CD1c-positive myeloid dendritic cell (primary cell): ENCODE results near the gene LPCAT4.
"Not testable (repeated sequence)": the region's sequence is repeated elsewhere in the genome, so short reads cannot be mapped to it uniquely, and the experiment has no call there.

Experiments used
- DNase-seq: peaks from one replicate; pipeline ENCODE4 v3.0.0-alpha.2; 2016; ENCODE audit errors: extremely low spot score

The LPCAT4 gene, protein sequence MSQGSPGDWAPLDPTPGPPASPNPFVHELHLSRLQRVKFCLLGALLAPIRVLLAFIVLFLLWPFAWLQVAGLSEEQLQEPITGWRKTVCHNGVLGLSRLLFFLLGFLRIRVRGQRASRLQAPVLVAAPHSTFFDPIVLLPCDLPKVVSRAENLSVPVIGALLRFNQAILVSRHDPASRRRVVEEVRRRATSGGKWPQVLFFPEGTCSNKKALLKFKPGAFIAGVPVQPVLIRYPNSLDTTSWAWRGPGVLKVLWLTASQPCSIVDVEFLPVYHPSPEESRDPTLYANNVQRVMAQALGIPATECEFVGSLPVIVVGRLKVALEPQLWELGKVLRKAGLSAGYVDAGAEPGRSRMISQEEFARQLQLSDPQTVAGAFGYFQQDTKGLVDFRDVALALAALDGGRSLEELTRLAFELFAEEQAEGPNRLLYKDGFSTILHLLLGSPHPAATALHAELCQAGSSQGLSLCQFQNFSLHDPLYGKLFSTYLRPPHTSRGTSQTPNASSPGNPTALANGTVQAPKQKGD

GRCh38 chr15:34367101-34368081 lies at the start of gene LPCAT4:
TSS of gene LPCAT4 (minus strand) at chr15:34367196. CDS start at chr15:34367100, 96 bp downstream.
- DNase-seq = peak; percentile 92

- not testable (repeated sequence) for DNase-seq
Measured at GRCh38 chr15:34409511-34409910, 42.5 kb upstream of the LPCAT4 start.

- DNase-seq = not testable (repeated sequence)
Measured at GRCh38 chr15:34408973-34409372, 42.0 kb upstream of the LPCAT4 start.

GRCh38 chr15:34403899-34404298 lies 36.9 kb upstream of the LPCAT4 start:
- DNase-seq = not testable (repeated sequence)

- DNase-seq = not testable (repeated sequence)
Measured at GRCh38 chr15:34403160-34403598, 36.2 kb upstream of the LPCAT4 start.

GRCh38 chr15:34397637-34398259 lies 30.8 kb upstream of the LPCAT4 start:
- not testable (repeated sequence) for DNase-seq

GRCh38 chr15:34392981-34393380 lies 26.0 kb upstream of the LPCAT4 start:
- not testable (repeated sequence) for DNase-seq

GRCh38 chr15:34389594-34390086 lies 22.6 kb upstream of the LPCAT4 start:
- not testable (repeated sequence) for DNase-seq

DNA sequence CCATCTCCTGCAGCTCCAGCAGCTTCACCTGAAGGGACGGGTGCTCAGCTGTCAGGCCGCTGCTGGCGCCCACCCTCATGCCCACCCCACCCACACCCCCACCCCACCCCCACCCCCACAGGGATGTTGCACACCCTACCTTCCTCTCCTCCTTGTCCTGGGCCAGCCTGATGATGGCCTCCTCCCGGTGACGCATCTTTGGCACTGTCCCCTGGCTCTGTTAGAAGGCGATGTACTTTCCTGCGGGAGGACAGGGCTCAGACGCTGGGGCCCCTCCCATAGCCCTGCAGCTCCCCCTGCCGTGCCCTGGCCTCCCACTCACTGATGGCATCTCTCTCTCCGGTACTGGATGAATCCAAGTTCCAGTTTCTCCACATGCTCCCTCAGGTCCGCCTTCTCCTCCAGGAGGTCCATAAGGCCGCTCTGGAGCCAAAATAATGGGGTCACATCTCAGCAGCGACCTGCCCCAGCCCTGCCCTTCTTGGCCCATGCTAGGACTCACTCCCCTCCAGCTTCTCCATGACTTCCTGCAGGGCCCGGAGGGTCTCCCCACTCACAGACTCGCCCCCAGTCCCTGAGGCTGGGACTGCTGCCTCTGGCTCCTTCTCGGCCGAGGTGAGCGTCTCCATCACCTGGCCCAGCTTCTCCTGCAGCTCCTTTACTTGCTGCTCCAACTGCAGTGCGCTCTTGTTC lies 15.0 kb upstream of the LPCAT4 start:
- DNase-seq = not testable (repeated sequence)

DNA sequence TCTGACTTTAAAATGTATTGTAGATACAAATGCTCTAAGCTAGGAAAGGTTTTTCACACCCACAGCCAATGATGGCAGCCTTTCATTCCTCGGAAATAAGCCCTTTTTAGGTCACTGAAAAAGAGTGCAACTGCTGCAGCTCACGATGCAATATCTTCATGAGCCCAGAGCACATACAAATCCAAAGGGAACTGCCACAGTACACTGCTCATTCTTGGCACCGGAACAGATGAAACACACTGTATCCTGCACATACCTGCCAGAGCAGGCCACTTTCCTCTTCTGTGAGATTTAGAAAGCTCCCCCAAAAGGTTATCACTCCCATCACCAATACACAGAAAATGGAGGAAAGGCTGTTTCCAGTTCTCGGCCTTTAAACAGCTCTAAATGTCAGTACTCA lies 13.5 kb upstream of the LPCAT4 start:
- DNase-seq = not testable (repeated sequence)

GRCh38 chr15:34376856-34377255 lies 9.9 kb upstream of the LPCAT4 start:
- no peak for DNase-seq

- DNase-seq = not testable (repeated sequence)
Measured at GRCh38 chr15:34375541-34375940, 8.5 kb upstream of the LPCAT4 start.

DNA sequence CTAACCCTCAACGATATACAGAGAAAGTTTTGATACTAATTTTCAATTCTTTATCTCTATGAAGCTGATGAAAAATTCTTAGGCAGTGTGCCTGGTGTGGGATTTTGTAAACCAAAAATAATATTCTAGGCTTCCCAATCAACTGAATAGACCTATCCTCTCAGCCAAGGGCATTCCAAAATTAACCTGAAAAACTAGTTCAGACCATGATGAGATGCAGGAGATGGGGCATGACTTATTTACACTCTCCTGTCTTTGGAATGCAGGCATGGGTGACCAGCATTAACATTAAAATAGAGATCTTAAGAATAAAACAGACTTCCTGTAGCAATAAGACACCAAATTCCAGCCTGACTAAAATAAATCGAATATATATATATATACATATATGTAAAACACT lies 7.8 kb upstream of the LPCAT4 start:
- no peak for DNase-seq

DNA sequence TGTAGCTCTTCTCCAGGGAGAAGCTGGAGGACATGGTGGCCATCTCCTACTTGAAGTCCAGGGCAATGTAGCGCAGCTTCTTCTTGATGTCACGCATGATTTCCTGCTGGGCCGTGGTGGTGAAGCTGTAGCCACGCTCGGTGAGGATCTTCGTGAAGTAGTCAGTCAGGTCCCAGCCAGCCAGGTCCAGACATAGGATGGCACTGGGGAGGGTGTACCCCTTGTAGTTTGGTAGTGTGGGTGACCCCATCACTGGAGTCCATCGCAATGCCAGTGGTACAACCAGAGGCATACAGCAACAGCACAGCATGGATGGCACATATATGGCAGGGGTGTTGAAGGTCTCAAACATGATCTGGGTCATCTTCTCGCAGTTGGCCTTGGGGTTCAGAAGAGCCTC lies 7.0 kb upstream of the LPCAT4 start:
- DNase-seq = no peak

GRCh38 chr15:34370643-34371042 lies 3.6 kb upstream of the LPCAT4 start:
- DNase-seq = no peak

DNA sequence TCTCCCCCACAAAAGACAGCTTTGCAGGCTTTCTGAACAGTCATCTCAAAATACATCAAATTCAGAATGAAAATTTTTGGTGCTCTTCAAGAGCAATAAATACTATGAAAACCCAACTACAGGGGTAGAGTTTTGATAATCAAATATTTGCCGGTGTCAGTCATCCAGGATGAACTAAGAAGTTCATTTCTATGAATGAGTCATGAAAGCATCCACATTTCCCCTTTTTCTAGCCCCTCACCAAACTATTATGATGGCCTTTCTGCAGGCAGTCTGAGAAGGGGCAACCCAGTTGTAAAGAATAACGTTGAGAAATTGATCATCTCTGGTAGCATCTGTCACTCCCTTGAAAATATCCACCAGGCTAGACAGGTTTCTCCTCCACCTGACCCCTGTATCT lies 3.1 kb upstream of the LPCAT4 start:
- DNase-seq = no peak

DNA sequence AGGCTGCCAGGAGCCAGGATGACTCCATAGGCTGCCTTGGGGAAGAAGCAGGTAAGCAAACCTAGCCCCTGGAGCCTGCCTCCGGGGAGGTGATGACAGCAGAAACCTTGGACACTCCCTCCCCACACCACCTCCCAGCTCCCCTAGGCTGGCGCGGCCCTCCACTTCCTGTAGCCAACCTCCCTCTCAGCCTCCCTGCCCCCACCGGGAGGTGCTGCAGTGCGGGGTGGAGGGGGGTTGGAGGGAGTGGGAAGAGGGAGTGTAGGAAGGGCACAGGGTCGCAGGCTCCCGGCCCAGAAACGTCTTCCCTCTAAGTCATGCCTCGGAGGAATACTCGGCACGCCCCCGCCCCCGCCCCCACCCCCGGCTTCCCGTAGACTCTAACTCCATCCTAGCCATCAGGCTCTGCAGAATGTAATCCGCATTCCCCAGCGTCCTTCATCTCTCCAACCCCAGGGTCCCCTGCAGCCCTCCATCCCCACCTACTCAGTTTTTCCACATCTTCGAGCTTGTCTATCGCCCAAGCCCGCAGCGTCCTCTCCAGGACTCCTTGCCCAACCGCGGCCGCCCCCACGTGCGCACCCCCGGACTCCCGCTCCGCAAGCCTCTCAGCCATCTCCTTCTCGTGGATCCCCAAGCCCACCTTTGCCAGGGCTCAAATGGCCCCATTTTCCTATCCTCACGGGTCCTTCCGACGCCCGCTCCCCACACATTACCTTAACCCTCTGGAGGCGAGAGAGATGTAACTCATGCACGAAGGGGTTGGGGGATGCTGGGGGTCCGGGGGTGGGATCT lies 528 bp downstream of the LPCAT4 start:
- DNase-seq = peak; percentile 31

DNA sequence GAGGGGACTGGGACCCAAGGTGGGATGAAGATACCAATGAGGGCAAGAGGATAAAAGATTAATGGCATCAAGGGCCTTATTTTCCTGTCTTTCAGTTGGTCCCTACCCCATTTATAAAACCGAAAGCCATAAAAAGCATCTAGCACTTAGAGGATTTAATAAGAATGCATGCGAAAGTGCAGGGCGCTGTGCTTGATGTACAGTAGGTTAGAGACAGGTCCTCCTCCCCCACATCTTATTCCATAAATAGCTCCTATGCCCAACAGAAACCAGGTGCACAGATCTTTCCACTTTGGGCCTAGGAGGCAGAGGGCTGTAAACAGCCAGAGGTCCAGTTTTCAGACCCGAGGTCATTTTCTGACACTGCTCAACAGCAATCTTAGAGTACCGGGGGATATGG lies 1.2 kb downstream of the LPCAT4 start:
- DNase-seq = no peak

GRCh38 chr15:34365091-34365825 lies 1.7 kb downstream of the LPCAT4 start:
- DNase-seq = no peak
